Uterus (tissue), 2 donors: ENCODE measurements around the gene ZMYND8.

Experiments used
- CTCF ChIP-seq, 4 experiments: fragments of 200-600 bp in 2 of 4; fragments of 450-650 bp in 2 of 4; sonication (generic) in 2 of 4; IDR thresholded peaks; one replicate each; pipeline ENCODE4 v1.5.1; 2016 to 2019; ENCODE audit warnings: antibody characterized with exemption in 4 of 4, mild to moderate bottlenecking in 2 of 4, moderate library complexity in 1 of 4
- POLR2A ChIP-seq, 2 donors: fragments of 450-650 bp; IDR thresholded peaks; one replicate each; pipeline ENCODE4 v1.6.1; 2016; ENCODE audit warnings: antibody characterized with exemption in 2 of 2, mild to moderate bottlenecking in 1 of 2, moderate library complexity in 1 of 2

GRCh38 chr20:47167846-47168245, 188.7 kb downstream of the ZMYND8 start:
- TF ChIP-seq CTCF (IDR thresholded peaks at IDR 0.05) = no peak
- TF ChIP-seq POLR2A (IDR thresholded peaks at IDR 0.05) = no peak
